Nephron (organoid): ENCODE results near the gene BRSK2.

ENCODE experiments used
- H3K27ac Mint-ChIP-seq, 3 experiments: 2 replicates each; pipeline ENCODE4 v1.8.0; 2020; ENCODE audit warnings: mixed read lengths in 3 of 3, mild to moderate bottlenecking in 2 of 3, moderate library complexity in 1 of 3
- H3K27me3 Mint-ChIP-seq: 2 replicates; pipeline ENCODE4 v1.8.0; 2021; ENCODE audit warnings: low read depth, mild to moderate bottlenecking, moderate library complexity, mixed read lengths
- H3K36me3 Mint-ChIP-seq: 2 replicates; pipeline ENCODE4 v1.8.0; 2020; ENCODE audit warnings: low read depth, mixed read lengths
- H3K4me1 Mint-ChIP-seq: 2 replicates; pipeline ENCODE4 v1.8.0; 2020; ENCODE audit warnings: mixed read lengths
- H3K4me3 Mint-ChIP-seq, 3 experiments: 2 replicates each; pipeline ENCODE4 v1.8.0; 2020; ENCODE audit warnings: mild to moderate bottlenecking in 3 of 3, mixed read lengths in 3 of 3, moderate library complexity in 2 of 3
- H3K9me3 Mint-ChIP-seq: 2 replicates; pipeline ENCODE4 v1.8.0; 2020; ENCODE audit warnings: mixed read lengths
- CTCF ChIP-seq, 3 experiments: fragments of 200-600 bp; sonication (generic); IDR thresholded peaks; one replicate each; pipeline ENCODE4 v1.5.0; 2021; ENCODE audit warnings: antibody characterized with exemption in 3 of 3; ENCODE audit not compliant: unreplicated experiment in 3 of 3

BRSK2 gene

DNA sequence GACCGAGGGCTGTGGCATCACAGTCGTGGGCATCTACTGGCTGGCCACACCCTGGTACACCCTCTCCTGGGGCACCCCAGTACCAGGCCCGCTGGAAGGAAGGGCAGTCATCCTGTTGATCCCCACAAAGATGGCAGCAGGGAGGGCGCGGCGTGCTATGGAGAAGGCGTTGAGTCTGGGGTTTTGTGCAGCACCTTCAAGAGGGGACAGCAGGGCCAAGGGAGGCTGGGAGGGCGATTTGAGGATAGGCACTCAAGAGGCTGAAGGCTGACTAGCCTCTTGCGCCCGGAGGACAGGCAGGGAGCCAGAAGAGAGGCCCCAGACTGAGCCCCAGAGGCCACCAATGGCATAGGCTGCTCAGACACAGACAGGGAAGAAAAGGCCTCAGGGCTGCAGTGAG is 2.2 kb upstream of the BRSK2 start:
- Mint-ChIP-seq H3K36me3 (no peaks in the 10 kb centered on the region), H3K4me3 (peak overlapping the region; percentile 64 to 65 (median 64)), H3K27ac (no peak overlapping the region), H3K9me3 (no peaks in the 10 kb centered on the region), H3K4me1 (no peaks in the 10 kb centered on the region), H3K27me3 (peaks cover 39% of the 10 kb centered on the region)
- TF ChIP-seq CTCF (IDR thresholded peaks at IDR 0.05; ENCODE audit: unreplicated experiment in 3 of 3): no peak

DNA sequence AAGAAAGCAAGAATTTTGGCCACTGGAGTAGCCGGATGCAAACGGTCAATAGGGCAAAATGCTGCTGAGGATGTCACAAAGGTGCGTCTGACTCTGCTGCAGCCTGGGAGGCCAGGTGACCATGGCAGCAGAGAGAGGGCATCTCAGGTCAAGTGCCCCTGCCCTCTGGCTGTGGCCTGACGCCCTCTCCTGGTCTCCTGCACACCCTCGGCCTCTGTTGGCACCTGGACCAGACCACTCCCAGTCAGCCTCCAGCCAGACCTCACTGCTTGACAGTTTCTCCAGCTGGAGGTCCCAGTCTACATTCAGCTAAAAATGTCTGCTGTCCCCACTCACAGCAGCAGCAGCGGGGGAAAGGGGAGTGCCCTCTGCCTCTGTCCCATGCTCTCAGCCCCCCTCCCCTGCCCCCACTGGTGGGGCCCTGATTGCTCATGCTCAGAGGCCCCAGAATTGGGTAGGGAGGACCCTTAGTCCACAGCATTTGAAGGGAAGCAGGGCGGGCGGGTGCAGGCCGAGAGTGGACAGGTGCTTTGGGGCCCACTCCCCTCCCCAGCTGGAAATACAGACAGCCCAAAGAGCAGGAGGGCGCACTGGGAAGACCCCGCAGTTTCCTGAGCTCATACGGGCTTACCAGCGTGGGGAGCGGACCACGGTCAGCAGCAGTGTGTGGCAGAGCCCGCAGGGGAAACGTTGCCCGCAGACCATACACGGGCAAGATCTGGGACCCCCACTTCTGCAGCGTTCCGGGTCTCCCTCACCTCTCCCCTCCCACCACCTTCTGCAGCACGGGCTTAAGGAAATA is 1.6 kb upstream of the BRSK2 start:
- Mint-ChIP-seq H3K36me3 (no peaks in the 10 kb centered on the region), H3K9me3 (no peaks in the 10 kb centered on the region), H3K27me3 (peaks cover 46% of the 10 kb centered on the region), H3K4me3 (peak overlapping the region; percentile 64 to 75 (median 65)), H3K4me1 (no peaks in the 10 kb centered on the region), H3K27ac (no peak overlapping the region)
- TF ChIP-seq CTCF (IDR thresholded peaks at IDR 0.05; ENCODE audit: unreplicated experiment in 3 of 3): no peak

DNA sequence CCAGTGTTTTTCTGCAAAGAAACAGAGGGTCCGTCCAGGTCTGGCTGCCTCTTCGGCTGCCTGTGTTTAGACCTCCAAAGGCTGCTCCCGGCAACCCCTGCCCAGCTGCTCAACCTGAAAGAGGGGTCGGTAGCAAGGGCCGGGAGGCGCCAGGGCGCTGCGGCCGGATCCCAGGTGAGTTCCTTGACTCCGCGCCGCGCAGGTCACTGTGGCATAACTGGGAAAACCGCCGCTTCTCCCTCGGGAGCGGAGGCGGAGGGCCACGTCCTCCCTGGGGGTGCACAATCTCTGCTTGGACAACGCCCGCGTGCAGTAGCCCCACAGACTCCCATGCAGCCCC is 1.0 kb upstream of the BRSK2 start:
- Mint-ChIP-seq H3K4me3 (peak overlapping the region; percentile 19 to 75 (median 64)), H3K9me3 (no peaks in the 10 kb centered on the region), H3K27ac (no peak overlapping the region), H3K4me1 (no peaks in the 10 kb centered on the region), H3K27me3 (peaks cover 50% of the 10 kb centered on the region), H3K36me3 (no peaks in the 10 kb centered on the region)
- no peak for TF ChIP-seq CTCF (IDR thresholded peaks at IDR 0.05; ENCODE audit: unreplicated experiment in 3 of 3)

DNA sequence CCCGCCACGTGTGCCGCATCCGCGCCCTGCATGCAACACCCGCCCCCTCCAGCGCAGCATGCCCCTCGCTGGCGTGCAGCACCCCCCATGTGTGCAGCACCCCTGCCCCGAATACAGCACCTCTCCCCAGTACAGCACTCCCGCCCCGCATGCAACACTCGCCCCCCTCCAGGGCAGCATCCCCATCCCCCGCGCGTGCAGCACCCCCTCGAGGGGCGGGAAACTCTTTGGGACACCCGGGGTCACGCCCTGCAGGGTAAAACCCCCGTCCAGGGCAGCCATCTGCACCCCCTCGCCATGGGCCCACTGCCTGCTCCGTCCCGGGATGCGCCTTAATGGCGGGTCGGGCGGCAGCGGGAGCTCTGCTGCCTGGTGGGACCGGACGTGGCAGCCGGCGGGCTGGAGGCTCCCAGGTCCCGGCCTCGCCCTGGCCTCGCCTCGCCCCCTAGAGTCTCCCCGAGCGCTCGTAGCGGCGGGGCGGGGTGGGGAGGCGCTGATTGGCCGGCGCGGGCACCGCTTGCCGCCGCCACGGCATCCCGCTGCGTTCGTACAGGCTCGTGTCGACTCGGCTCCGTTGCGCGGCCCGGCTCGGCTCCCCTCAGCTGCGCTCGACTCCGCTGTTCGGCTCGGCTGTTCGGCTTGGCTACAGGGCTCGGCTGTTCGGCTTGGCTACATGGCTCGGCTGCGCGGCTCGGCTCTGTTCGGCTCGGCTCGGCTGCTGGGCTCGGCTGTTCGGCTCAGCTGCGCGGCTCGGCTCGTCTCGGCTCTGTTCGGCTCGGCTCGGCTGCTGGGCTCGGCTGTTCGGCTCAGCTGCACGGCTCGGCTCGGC is 417 bp upstream of the BRSK2 start:
- Mint-ChIP-seq H3K9me3 (no peaks in the 10 kb centered on the region), H3K27ac (no peak overlapping the region), H3K36me3 (no peaks in the 10 kb centered on the region), H3K4me3 (peak overlapping the region; percentile 75 to 78 (median 76)), H3K4me1 (no peaks in the 10 kb centered on the region), H3K27me3 (peaks cover 50% of the 10 kb centered on the region)
- no peak for TF ChIP-seq CTCF (IDR thresholded peaks at IDR 0.05; ENCODE audit: unreplicated experiment in 3 of 3)

DNA sequence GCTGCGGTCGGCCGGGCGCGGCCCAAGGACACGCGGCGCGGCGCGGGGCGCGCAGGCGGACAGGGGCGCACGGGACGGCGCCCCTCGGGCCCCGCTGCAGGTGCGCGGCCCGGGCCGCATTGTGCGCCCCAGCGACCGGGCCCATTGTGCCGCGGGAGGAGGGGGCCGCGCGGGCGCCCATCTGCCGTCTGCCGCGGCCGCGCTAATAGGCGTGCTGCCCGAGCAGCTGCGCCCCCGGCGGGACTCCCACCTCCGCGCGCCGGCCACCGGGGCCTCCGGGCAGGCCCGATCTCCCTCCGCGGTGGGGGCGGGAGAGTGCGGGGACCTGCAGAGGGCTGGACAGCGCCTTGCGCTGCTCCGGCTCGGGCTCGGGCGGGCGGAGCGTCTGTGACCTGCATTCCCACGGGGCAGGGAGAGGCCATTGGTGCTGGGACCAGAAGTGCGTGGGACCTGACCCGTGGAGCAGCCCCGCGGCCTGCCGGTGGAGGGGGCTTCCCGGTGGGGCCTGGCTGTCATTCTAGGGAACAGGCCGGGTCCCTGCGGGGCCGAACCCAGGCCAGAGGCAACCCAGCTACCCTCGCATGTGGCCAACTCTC is 933 bp downstream of the BRSK2 start:
- no peak for TF ChIP-seq CTCF (IDR thresholded peaks at IDR 0.05; ENCODE audit: unreplicated experiment in 3 of 3)
- H3K36me3 Mint-ChIP-seq: no peaks in the 10 kb centered on the region
- no peak overlapping the region for H3K27ac Mint-ChIP-seq
- H3K27me3 Mint-ChIP-seq: peaks cover 40% of the 10 kb centered on the region
- H3K4me1 Mint-ChIP-seq: no peaks in the 10 kb centered on the region
- H3K4me3 Mint-ChIP-seq: peak overlapping the region; percentile 65 to 69 (median 69)
- H3K9me3 Mint-ChIP-seq: no peaks in the 10 kb centered on the region
